ENCODE results near the gene DHRS12.

The DHRS12 gene

GRCh38 chr13:51727634-51728274 lies 76.2 kb downstream of the DHRS12 start:
- H3K4me1 ChIP-seq (ENCODE audit: insufficient read depth, poor library complexity, severe bottlenecking) = peaks cover 39% of the 10 kb centered on the region
- no peak overlapping the region for H3K4me3 ChIP-seq (ENCODE audit: severe bottlenecking)
- H3K9me3 ChIP-seq (ENCODE audit: severe bottlenecking) = no peaks in the 10 kb centered on the region
- H3K27ac ChIP-seq (ENCODE audit: poor library complexity, severe bottlenecking) = peak overlapping the region; percentile 71
- ATAC-seq (ENCODE audit: low read depth) = no peak
- peaks cover 58% of the 10 kb centered on the region for H3K36me3 ChIP-seq (ENCODE audit: low read depth)
- no peak for DNase-seq (ENCODE audit: low spot score)
- TF ChIP-seq CTCF (IDR thresholded peaks at IDR 0.05; ENCODE audit: poor library complexity, severe bottlenecking) = no peak
- no peaks in the 10 kb centered on the region for H3K27me3 ChIP-seq (ENCODE audit: insufficient read depth, poor library complexity, severe bottlenecking)

GRCh38 chr13:51726446-51727193 lies 77.3 kb downstream of the DHRS12 start:
- ATAC-seq (ENCODE audit: low read depth) = no peak
- no peak for TF ChIP-seq CTCF (IDR thresholded peaks at IDR 0.05; ENCODE audit: poor library complexity, severe bottlenecking)
- no peak for DNase-seq (ENCODE audit: low spot score)
- Histone ChIP-seq H3K9me3 (ENCODE audit: severe bottlenecking) (no peaks in the 10 kb centered on the region), H3K4me3 (ENCODE audit: severe bottlenecking) (no peak overlapping the region), H3K27me3 (ENCODE audit: insufficient read depth, poor library complexity, severe bottlenecking) (no peaks in the 10 kb centered on the region), H3K27ac (ENCODE audit: poor library complexity, severe bottlenecking) (no peak overlapping the region), H3K4me1 (ENCODE audit: insufficient read depth, poor library complexity, severe bottlenecking) (peaks cover 39% of the 10 kb centered on the region), H3K36me3 (ENCODE audit: low read depth) (peaks cover 63% of the 10 kb centered on the region)

GRCh38 chr13:51724721-51725120 lies 79.2 kb downstream of the DHRS12 start:
- Histone ChIP-seq H3K4me3 (ENCODE audit: severe bottlenecking) (no peak overlapping the region), H3K9me3 (ENCODE audit: severe bottlenecking) (no peaks in the 10 kb centered on the region), H3K4me1 (ENCODE audit: insufficient read depth, poor library complexity, severe bottlenecking) (peaks cover 30% of the 10 kb centered on the region), H3K27ac (ENCODE audit: poor library complexity, severe bottlenecking) (no peak overlapping the region), H3K27me3 (ENCODE audit: insufficient read depth, poor library complexity, severe bottlenecking) (no peaks in the 10 kb centered on the region), H3K36me3 (ENCODE audit: low read depth) (peaks cover 61% of the 10 kb centered on the region)
- DNase-seq (ENCODE audit: low spot score) = no peak
- no peak for ATAC-seq (ENCODE audit: low read depth)
- TF ChIP-seq CTCF (IDR thresholded peaks at IDR 0.05; ENCODE audit: poor library complexity, severe bottlenecking) = no peak

GRCh38 chr13:51723529-51723928 lies 80.4 kb downstream of the DHRS12 start:
- TF ChIP-seq CTCF (IDR thresholded peaks at IDR 0.05; ENCODE audit: poor library complexity, severe bottlenecking) = no peak
- no peak overlapping the region for H3K4me3 ChIP-seq (ENCODE audit: severe bottlenecking)
- no peak overlapping the region for H3K27ac ChIP-seq (ENCODE audit: poor library complexity, severe bottlenecking)
- no peak for DNase-seq (ENCODE audit: low spot score)
- no peaks in the 10 kb centered on the region for H3K9me3 ChIP-seq (ENCODE audit: severe bottlenecking)
- H3K36me3 ChIP-seq (ENCODE audit: low read depth) = peaks cover 65% of the 10 kb centered on the region
- no peaks in the 10 kb centered on the region for H3K27me3 ChIP-seq (ENCODE audit: insufficient read depth, poor library complexity, severe bottlenecking)
- no peak for ATAC-seq (ENCODE audit: low read depth)
- H3K4me1 ChIP-seq (ENCODE audit: insufficient read depth, poor library complexity, severe bottlenecking) = peaks cover 18% of the 10 kb centered on the region

- Histone ChIP-seq H3K4me1 (ENCODE audit: insufficient read depth, poor library complexity, severe bottlenecking) (peaks cover 2% of the 10 kb centered on the region), H3K4me3 (ENCODE audit: severe bottlenecking) (no peak overlapping the region), H3K27me3 (ENCODE audit: insufficient read depth, poor library complexity, severe bottlenecking) (no peaks in the 10 kb centered on the region), H3K9me3 (ENCODE audit: severe bottlenecking) (no peaks in the 10 kb centered on the region), H3K36me3 (ENCODE audit: low read depth) (peaks cover 55% of the 10 kb centered on the region), H3K27ac (ENCODE audit: poor library complexity, severe bottlenecking) (no peak overlapping the region)
- TF ChIP-seq CTCF (IDR thresholded peaks at IDR 0.05; ENCODE audit: poor library complexity, severe bottlenecking) = no peak
- DNase-seq (ENCODE audit: low spot score) (no peak), ATAC-seq (ENCODE audit: low read depth) (no peak)
These were observed 82.5 kb downstream of the DHRS12 start for GRCh38 chr13:51721496-51721895.

Data from RWPE2 (cell line).